ENCODE results near the gene DIRAS1. TPM values are rescaled to one million over a fixed set of nuclear protein-coding genes. Genes with fewer than 3 reads are reported as not detected.

Gene DIRAS1
- total and polyA plus RNA-seq, 2 experiments from 2014 or later: 2.8 to 18.6 TPM

DNA sequence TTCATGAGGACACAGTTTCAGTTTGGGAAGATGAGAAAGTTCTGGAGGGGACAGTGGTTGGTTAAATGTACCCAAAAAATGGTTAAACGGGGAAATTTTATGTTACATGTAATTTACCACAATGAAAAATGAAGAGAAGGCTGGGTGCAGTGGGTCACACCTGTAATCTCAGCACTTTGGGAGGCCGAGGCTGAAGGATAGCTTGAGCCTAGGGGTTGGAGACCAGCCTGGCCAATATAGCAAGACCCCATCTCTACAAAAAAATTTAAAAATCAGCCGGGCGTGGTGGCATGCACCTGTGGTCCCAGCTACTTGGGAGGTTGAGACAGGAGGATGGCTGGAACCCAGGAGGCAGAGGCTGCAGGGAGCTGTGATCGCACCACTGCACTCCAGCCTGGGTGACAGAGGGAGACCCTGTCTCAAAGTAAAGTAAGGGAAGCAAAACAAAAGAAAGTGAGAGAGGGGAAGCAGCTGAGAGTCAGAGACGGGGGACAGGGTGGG is 35.9 kb downstream of the DIRAS1 start:
- no peak for DNase-seq (ENCODE audit: low spot score)
- no peak overlapping the region for H3K4me2 ChIP-seq
- H3K36me3 ChIP-seq (ENCODE audit: insufficient read depth): no peaks in the 10 kb centered on the region
- Mint-ChIP-seq H3K9me3 (no peaks in the 10 kb centered on the region; the same call in 2 of the 3 replicates), H3K4me3 (no peak overlapping the region), H3K4me1 (no peaks in the 10 kb centered on the region), H3K27me3 (ENCODE audit: insufficient read depth, low read depth, poor library complexity) (peaks cover 12% of the 10 kb centered on the region), H3K36me3 (ENCODE audit: low read depth) (peaks cover 5% of the 10 kb centered on the region; the same call in 2 of the 3 replicates), H3K27ac (no peak overlapping the region)
- no peak for ATAC-seq
- no peaks in the 10 kb centered on the region for H3K79me2 ChIP-seq (replicated peaks; ENCODE audit: insufficient read depth)
- H4K20me1 ChIP-seq (replicated peaks; ENCODE audit: insufficient read depth): no peaks in the 10 kb centered on the region; the same call in 1 of the 2 replicates
- no peak overlapping the region for H3K4me3 ChIP-seq
- no peak overlapping the region for H2AFZ ChIP-seq
- TF ChIP-seq ETS1 (IDR thresholded peaks at IDR 0.05) (no peak), JUNB (IDR thresholded peaks at IDR 0.05; ENCODE audit: unreplicated experiment) (no peak), STAT1 (IDR thresholded peaks at IDR 0.05; ENCODE audit: unreplicated experiment) (no peak), ZNF114 (CRISPR knock-in tag; IDR thresholded peaks at IDR 0.05) (no peak), NANOG (IDR thresholded peaks at IDR 0.05; ENCODE audit: borderline replicate concordance) (no peak), ZNF331 (CRISPR knock-in tag; IDR thresholded peaks at IDR 0.05; ENCODE audit: low read depth) (no peak)
- no peaks in the 10 kb centered on the region for H3K4me1 ChIP-seq (ENCODE audit: insufficient read depth)
- no peak overlapping the region for H3K27ac ChIP-seq (ENCODE audit: low read depth)
- no peaks in the 10 kb centered on the region for H3K9me2 ChIP-seq (ENCODE audit: insufficient read depth)
- no peaks in the 10 kb centered on the region for H3F3A ChIP-seq (replicated peaks; ENCODE audit: low read depth)
- H3K27me3 ChIP-seq (ENCODE audit: insufficient read depth): no peaks in the 10 kb centered on the region

DNA sequence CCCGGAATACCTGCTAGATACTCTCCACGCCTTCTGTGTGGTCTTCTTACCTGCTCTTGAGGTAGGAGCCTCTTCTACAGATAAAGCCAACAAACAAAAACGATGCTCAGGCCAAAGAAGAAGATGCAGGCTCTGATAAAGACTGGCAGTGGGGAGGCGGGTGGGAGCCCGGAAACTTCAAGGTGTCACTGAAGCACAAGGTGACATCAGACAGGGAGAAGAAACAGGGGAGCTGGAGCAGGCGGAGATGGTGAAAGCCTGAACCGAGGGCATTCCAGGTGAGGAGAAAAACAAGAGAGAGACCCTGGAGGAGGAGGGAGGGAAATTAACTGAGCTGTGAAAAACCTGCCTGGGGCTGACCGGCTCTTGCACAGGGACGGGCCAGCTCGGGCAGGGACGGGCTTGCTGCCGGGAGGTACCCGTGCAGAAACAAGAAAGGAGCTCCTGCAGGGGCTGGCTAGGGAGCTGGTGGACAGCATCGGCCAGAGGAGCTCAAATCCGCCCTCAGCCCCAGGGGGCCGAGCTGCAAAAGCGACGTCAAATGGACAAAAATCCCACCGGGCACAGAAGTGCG is 37.7 kb downstream of the DIRAS1 start:
- Mint-ChIP-seq H3K4me1 (no peaks in the 10 kb centered on the region), H3K27me3 (ENCODE audit: insufficient read depth, low read depth, poor library complexity) (peaks cover 8% of the 10 kb centered on the region), H3K36me3 (ENCODE audit: low read depth) (peaks cover 5% of the 10 kb centered on the region; the same call in 2 of the 3 replicates), H3K27ac (no peak overlapping the region), H3K9me3 (no peaks in the 10 kb centered on the region; the same call in 1 of the 3 replicates), H3K4me3 (no peak overlapping the region; the same call in 2 of the 3 replicates)
- H3K79me2 ChIP-seq (replicated peaks; ENCODE audit: insufficient read depth): no peaks in the 10 kb centered on the region
- no peak overlapping the region for H3K4me2 ChIP-seq
- H4K20me1 ChIP-seq (replicated peaks; ENCODE audit: insufficient read depth): no peaks in the 10 kb centered on the region; the same call in 1 of the 2 replicates
- H3K9me2 ChIP-seq (ENCODE audit: insufficient read depth): no peaks in the 10 kb centered on the region
- H3K4me3 ChIP-seq: no peak overlapping the region
- no peak overlapping the region for H3K27ac ChIP-seq (ENCODE audit: low read depth)
- no peaks in the 10 kb centered on the region for H3F3A ChIP-seq (replicated peaks; ENCODE audit: low read depth)
- DNase-seq (ENCODE audit: low spot score) (no peak), ATAC-seq (no peak)
- H3K27me3 ChIP-seq (ENCODE audit: insufficient read depth): no peaks in the 10 kb centered on the region
- H3K36me3 ChIP-seq (ENCODE audit: insufficient read depth): no peaks in the 10 kb centered on the region
- H3K4me1 ChIP-seq (ENCODE audit: insufficient read depth): no peaks in the 10 kb centered on the region
- H2AFZ ChIP-seq: no peak overlapping the region
- TF ChIP-seq NANOG (IDR thresholded peaks at IDR 0.05; ENCODE audit: borderline replicate concordance) (no peak), EZH2phosphoT487 (IDR thresholded peaks at IDR 0.05; ENCODE audit: unreplicated experiment) (no peak), EZH2 (IDR thresholded peaks at IDR 0.05; ENCODE audit: low read depth, unreplicated experiment) (no peak), JUNB (IDR thresholded peaks at IDR 0.05; ENCODE audit: unreplicated experiment) (no peak), ZNF114 (CRISPR knock-in tag; IDR thresholded peaks at IDR 0.05) (no peak), REST (IDR thresholded peaks at IDR 0.05; ENCODE audit: unreplicated experiment) (no peak)
- TF ChIP-seq, protein P1, sequence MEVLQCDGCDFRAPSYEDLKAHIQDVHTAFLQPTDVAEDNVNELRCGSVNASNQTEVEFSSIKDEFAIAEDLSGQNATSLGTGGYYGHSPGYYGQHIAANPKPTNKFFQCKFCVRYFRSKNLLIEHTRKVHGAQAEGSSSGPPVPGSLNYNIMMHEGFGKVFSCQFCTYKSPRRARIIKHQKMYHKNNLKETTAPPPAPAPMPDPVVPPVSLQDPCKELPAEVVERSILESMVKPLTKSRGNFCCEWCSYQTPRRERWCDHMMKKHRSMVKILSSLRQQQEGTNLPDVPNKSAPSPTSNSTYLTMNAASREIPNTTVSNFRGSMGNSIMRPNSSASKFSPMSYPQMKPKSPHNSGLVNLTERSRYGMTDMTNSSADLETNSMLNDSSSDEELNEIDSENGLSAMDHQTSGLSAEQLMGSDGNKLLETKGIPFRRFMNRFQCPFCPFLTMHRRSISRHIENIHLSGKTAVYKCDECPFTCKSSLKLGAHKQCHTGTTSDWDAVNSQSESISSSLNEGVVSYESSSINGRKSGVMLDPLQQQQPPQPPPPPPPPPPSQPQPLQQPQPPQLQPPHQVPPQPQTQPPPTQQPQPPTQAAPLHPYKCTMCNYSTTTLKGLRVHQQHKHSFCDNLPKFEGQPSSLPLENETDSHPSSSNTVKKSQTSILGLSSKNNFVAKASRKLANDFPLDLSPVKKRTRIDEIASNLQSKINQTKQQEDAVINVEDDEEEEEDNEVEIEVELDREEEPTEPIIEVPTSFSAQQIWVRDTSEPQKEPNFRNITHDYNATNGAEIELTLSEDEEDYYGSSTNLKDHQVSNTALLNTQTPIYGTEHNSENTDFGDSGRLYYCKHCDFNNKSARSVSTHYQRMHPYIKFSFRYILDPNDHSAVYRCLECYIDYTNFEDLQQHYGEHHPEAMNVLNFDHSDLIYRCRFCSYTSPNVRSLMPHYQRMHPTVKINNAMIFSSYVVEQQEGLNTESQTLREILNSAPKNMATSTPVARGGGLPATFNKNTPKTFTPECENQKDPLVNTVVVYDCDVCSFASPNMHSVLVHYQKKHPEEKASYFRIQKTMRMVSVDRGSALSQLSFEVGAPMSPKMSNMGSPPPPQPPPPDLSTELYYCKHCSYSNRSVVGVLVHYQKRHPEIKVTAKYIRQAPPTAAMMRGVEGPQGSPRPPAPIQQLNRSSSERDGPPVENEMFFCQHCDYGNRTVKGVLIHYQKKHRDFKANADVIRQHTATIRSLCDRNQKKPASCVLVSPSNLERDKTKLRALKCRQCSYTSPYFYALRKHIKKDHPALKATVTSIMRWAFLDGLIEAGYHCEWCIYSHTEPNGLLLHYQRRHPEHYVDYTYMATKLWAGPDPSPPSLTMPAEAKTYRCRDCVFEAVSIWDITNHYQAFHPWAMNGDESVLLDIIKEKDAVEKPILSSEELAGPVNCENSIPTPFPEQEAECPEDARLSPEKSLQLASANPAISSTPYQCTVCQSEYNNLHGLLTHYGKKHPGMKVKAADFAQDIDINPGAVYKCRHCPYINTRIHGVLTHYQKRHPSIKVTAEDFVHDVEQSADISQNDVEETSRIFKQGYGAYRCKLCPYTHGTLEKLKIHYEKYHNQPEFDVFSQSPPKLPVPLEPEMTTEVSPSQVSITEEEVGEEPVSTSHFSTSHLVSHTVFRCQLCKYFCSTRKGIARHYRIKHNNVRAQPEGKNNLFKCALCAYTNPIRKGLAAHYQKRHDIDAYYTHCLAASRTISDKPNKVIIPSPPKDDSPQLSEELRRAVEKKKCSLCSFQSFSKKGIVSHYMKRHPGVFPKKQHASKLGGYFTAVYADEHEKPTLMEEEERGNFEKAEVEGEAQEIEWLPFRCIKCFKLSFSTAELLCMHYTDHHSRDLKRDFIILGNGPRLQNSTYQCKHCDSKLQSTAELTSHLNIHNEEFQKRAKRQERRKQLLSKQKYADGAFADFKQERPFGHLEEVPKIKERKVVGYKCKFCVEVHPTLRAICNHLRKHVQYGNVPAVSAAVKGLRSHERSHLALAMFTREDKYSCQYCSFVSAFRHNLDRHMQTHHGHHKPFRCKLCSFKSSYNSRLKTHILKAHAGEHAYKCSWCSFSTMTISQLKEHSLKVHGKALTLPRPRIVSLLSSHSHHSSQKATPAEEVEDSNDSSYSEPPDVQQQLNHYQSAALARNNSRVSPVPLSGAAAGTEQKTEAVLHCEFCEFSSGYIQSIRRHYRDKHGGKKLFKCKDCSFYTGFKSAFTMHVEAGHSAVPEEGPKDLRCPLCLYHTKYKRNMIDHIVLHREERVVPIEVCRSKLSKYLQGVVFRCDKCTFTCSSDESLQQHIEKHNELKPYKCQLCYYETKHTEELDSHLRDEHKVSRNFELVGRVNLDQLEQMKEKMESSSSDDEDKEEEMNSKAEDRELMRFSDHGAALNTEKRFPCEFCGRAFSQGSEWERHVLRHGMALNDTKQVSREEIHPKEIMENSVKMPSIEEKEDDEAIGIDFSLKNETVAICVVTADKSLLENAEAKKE (CRISPR knock-in tag; IDR thresholded peaks at IDR 0.05): no peak

Data from GM23338 (cell line).